Keratinocyte (primary cell): ENCODE measurements around the gene RASIP1.

Experiments used
- EZH2 ChIP-seq: IDR thresholded peaks from one replicate; pipeline ENCODE4 v1.6.1; 2012; ENCODE audit warnings: inconsistent platforms, mild to moderate bottlenecking, low read length, moderate library complexity
- TF ChIP-seq, protein P1 (sequence below), 3 experiments: IDR thresholded peaks in 1 of 3; conservative IDR thresholded peaks in 1 of 3; optimal IDR thresholded peaks in 1 of 3; 2 replicates in 2 of 3; 3 replicates in 1 of 3; pipeline versions ENCODE3 to v1.5.1; 2011; ENCODE audit warnings: low read length in 3 of 3, mild to moderate bottlenecking in 3 of 3, moderate library complexity in 2 of 3, control low read depth in 1 of 3, inconsistent platforms in 1 of 3; ENCODE audit not compliant: insufficient read depth in 2 of 3; ENCODE audit errors: extremely low read depth in 1 of 3

GRCh38 chr19:48715681-48716171, 24.7 kb downstream of the RASIP1 start:
- TF ChIP-seq EZH2, result no peak
- TF ChIP-seq, protein P1, sequence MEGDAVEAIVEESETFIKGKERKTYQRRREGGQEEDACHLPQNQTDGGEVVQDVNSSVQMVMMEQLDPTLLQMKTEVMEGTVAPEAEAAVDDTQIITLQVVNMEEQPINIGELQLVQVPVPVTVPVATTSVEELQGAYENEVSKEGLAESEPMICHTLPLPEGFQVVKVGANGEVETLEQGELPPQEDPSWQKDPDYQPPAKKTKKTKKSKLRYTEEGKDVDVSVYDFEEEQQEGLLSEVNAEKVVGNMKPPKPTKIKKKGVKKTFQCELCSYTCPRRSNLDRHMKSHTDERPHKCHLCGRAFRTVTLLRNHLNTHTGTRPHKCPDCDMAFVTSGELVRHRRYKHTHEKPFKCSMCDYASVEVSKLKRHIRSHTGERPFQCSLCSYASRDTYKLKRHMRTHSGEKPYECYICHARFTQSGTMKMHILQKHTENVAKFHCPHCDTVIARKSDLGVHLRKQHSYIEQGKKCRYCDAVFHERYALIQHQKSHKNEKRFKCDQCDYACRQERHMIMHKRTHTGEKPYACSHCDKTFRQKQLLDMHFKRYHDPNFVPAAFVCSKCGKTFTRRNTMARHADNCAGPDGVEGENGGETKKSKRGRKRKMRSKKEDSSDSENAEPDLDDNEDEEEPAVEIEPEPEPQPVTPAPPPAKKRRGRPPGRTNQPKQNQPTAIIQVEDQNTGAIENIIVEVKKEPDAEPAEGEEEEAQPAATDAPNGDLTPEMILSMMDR (optimal IDR thresholded peaks at IDR 0.05 in 1 of 3, IDR thresholded peaks at IDR 0.05 in 1 of 3, conservative IDR thresholded peaks at IDR 0.05 in 1 of 3; ENCODE audit: extremely low read depth in 1 of 3, insufficient read depth in 2 of 3, low read length in 3 of 3), result no peak
